ENCODE measurements around the gene GRIK5.
A peak's percentile ranks its signal among the peaks of the same experiment; 100 is the strongest.

Gene GRIK5

DNA sequence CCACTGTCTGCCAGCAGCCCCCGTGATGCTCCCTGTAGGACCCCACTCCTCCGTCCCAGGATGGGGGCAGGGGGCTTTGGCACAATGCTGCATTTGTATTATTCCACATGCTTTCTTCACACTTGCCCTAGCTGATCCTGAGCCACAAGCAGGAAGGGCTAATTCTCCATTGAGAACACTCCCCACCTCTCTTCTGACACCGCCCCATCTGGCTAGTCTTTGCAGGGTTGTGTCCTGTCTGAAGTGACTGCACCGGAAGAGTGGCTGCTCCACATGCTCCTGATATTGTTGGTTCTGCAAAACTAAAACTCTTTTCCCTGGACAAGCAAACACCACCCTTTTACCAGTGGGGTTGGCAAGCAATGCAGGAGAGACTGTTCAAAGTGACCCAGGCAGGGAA is 23.9 kb upstream of the GRIK5 start:
- DNase-seq (ENCODE audit: low read depth) = no peak

DNA sequence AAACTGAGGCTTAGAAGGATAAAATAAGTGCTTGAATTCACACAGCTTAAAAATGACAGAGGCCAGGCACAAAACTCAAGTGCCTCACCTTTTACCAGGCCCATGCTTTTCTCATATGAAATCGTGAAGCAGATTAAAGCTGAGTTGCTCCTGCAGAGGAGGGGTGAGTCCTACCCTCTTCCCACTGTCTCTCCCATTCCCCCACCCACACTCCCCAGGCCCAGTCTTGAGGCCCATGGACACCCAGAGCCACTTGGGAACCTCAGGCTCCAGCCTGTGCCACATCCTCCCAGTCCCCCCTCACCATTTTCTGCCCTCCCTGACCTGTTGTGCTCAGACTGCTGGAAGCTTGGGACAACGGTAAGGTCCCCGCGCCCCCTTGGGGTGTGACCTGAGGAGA is 23.5 kb upstream of the GRIK5 start:
- DNase-seq (ENCODE audit: low read depth) = no peak

DNA sequence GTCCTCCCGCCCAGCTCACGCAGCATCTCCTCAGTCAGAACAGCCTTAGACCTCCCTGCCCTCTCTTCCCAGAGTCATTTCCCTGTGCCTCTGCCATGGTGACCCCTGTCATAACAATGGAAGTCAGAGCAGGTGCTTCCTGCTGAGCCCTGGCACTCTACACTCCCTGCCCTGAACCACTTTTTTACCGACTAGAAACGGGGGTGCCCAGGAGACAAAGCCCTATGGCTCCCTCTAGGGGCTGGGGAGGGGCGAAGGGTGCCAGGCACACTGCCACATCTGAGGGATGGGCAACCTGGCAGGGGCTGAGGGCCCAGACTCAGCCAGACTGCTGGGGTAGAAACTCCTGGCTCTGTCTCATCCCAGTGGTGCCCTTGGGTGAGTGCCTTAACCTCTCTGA is 22.3 kb upstream of the GRIK5 start:
- no peak for DNase-seq (ENCODE audit: low read depth)

DNA sequence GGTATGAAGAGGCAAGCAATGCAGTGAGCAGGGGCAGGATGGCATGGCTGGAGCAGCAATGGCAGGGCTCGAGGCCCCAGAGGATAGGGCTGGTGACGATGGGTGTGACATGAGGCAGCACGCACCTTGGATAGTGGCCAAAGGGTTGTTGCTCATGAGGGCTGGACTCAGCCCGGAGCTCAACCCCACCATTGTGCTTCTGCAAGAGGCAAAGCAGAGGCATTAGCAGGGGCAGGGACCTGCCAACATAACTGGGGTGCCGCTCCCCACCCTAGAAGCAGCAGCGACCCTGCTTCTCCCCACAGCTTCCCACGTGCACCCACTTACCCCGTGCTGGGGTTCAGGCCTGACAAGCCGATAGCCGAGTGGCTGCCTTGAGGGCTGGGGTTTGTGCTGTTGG is 21.7 kb upstream of the GRIK5 start:
- DNase-seq (ENCODE audit: low read depth) = peak; percentile 43

DNA sequence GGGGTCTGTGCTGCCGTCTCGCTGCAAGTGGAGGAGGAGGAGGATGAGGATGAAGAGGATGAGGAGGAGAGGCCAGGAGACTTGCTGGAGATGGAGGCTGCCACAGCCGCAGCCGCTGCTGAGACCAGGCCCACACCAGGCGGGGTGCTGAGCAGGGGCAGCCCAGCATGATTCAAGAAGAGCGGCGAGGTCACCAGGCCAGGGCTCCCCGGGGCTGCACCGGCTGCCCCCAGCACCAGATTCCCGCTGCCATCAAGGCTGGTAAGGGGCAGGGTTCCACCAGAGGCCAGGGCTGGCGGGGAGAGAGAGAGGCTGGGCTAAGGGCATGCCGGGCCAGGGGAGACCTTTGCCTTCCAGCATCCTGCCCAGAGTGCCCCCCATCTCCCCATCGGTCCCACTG is 21.3 kb upstream of the GRIK5 start:
- DNase-seq (ENCODE audit: low read depth) = no peak

DNA sequence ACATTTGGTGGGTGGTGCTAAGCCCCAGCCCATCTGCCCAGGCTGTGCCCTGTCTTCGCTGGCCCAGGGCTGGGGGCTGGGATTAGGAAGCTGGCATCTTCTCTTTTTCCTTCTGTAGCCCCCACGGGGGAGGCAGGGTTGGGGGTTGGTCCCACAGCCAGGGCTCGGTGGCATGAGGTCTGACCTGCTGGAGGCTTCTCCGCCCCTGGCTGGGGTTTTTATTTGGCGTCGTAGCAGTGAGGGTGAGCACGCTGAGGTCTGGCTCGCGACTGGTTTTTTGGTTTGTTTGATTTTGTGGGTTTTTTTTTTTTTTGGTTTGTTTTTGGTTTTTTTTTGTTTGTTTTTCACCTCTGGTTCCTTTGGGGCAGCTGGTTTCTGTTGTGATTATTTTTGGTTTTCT is 20.7 kb upstream of the GRIK5 start:
- DNase-seq (ENCODE audit: low read depth) = no peak

DNA sequence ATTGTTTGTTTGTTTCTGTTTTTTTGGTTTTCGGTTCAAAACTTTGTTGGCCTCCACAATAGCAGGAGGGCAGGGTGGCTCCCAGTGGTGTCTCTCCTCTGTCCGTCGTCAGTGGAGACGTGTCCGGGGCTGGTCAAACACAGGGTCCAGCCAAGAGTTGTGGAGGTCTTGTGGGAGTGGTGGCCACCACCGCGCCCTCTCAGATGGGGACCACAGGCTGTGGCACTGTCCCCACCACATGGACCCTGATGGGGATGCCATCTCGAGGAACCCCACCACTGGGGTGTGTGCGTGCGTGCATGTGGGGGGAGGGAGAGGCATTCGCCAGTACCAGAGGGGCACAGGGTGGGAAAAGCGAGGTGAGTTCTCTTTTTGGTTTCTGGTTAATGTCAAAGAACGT is 19.8 kb upstream of the GRIK5 start:
- no peak for DNase-seq (ENCODE audit: low read depth)

DNA sequence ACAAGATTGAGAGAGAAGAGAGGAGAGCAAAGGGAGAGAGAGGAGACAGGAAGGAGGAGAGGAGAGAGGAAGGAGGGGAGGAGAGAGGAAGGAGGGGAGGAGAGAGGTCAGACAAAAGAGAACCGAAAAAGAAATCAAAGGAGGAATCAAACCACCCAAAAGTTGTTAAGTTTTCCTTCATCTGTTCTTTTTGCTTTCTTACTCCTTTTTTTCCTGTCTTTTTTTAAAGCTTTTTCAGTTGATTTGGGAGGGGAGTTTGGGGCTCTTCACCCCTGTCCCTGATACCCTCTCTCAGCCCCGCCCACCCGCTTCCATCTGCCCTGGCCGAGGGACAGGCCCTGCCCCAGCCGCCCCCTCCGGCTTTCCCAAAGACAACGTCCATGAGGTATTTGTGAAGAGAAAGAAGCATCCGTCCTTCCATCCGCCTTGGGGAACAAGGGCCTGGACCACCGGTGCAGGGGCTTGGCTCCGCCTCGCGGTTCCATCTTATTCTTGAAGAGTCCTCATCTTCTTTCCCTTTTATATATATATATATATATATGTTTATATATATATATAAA is 19.3 kb upstream of the GRIK5 start:
- DNase-seq (ENCODE audit: low read depth) = no peak

DNA sequence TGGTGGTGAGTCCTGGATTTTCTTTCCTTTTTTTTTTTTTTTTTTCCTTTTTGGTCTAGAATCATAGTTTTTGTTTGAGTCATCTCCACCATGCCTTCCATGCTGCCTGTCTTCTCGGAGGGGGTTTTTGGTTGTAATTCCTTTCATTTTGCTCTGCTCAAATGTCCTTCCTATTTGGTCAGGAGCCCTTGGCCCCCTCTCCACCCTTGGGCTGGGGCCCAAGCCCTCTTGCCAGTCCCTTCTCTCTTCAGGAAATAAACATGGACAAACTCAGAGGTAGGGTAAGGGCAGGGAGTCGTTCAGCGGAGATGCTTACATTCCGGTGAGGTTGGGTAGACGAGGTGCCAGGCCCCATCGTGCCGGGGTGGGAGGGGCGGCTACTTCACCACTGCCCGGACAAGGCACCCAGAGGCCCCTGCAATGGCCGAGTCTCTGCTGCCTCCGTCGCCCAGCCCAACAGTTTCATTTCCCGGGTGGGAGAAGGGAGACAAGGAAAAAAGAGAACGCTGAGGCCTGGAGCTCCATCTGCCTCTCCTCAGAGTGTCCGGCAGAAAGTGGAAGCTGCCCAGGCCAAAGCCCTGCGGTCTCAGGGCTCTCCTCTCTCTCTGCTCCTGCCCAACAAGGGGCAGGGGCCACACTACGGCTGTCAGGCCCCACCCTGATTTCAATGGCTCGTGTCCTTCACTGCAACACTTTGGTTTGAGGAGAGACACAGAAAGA is 18.6 kb upstream of the GRIK5 start:
- peak; percentile 81 for DNase-seq (ENCODE audit: low read depth)

DNA sequence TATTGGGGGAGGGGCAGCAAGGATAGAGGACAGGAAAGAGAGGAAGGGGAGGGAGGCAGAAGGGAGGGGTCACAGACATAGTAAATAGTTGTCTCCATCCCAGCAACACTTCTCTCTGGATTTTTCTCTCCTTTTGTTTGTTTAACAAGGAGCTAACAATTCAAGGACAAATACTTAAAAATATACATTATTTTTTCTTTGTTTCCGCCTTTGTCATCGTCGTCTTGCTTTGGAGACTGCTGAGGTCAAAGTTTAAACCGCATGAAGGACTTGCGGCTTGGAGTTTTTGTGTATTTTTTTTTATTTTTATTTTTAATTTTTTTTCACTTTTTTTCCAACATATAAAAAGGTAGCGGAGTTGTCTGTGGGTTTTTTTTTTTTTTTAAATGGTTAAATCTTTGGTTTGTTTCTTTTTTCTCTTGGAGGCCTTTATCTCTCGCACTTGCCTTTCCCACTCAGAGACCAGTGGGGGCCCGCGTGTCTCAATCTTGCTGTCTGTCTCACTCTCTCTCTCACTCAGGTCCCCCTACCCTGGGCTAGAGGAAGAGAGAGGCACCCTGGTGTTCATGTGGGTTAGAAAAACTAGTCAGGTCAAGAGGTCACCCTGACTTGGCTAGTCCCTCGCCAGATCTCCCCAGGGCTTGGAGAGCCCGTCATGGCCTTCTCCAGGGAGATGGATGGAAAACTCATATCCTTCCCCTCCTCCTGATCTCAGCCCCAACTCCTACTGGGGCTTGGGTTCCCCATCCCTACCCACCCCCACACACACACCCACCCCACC is 17.0 kb upstream of the GRIK5 start:
- no peak for DNase-seq (ENCODE audit: low read depth)

DNA sequence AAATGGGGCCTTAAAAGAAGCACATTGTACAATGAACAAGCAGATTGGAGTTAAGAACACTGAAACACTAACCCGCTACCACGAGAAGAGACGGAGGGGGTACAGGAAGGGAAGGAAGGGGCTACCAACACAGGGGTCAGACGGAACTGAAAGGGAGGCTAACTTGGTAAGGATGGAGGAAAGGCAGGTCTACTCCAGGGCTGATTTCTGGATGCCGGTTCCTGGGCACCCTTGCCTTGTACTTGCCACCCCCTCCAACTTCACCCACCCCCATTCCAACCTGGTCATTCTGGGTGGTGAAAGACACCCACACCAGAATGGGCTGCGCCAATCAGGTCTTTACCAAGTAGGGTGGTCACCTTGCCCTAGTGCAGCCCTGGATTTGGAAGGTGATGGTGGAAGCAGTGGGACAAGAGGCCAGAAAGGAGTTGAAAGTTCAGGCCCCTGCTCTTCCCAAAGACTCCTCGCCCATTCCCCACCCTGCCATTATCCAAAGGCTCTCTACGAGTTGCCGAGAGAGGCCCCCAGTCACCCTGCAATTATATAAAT is 16.3 kb upstream of the GRIK5 start:
- DNase-seq (ENCODE audit: low read depth) = no peak

DNA sequence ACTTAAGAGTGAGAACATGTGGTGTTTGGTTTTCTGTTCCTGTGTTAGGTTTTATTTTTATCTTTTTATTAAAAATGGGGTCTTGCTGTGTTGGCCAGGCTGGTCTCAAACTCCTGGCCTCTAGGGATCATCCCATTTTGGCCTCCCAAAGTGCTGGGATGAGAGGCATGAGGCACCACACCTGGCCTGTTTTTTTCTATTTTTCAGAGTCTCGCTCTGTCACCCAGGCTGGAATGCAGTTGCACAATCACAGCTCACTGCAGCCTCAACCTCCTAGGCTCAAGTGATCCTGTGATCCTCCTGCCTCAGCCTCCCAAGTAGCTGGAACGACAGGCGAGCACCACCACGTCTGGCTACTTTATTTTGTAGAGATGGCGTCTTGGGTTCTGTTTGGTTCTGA is 13.5 kb upstream of the GRIK5 start:
- no peak for DNase-seq (ENCODE audit: low read depth)

DNA sequence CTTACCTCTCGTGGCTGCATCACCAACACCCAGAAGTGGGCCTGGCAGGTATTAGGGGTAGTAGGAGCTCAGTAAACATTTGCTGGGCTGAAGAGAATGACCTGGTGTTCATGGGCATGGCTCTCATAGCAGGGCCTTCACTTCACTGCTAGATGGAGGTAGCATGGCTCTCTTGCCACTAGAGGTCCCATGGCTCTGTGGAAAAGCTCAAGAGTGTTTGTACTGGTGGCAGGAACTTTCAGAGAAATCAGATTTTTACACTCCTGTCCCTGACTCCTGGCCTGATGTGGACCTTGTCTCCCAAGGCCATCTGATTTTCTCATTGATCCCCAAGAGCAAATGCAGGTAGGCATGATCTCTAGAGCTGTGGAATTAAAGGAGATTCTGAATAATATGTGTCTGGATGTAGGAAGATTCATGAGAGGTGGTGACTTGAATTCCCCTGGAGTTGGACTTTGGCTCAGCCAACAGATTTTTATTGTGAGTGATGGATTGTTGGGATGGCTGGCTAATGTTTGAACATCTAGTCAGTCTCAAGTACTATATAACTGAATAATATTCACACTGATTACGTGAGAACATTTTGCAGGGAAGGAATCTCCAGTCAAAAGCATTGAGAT is 11.7 kb upstream of the GRIK5 start:
- peak; percentile 70 for DNase-seq (ENCODE audit: low read depth)

DNA sequence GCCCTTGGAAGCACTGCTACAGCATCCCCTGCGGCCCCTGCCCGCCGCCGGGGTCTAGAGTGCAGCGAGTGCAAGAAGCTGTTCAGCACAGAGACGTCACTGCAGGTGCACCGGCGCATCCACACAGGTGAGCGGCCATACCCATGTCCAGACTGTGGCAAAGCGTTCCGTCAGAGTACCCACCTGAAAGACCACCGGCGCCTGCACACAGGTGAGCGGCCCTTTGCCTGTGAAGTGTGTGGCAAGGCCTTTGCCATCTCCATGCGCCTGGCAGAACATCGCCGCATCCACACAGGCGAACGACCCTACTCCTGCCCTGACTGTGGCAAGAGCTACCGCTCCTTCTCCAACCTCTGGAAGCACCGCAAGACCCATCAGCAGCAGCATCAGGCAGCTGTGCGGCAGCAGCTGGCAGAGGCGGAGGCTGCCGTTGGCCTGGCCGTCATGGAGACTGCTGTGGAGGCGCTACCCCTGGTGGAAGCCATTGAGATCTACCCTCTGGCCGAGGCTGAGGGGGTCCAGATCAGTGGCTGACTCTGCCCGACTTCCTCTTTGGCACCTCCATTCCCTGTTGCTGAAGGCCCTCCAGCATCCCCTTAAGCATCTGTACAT is 10.9 kb upstream of the GRIK5 start:
- DNase-seq (ENCODE audit: low read depth) = no peak

DNA sequence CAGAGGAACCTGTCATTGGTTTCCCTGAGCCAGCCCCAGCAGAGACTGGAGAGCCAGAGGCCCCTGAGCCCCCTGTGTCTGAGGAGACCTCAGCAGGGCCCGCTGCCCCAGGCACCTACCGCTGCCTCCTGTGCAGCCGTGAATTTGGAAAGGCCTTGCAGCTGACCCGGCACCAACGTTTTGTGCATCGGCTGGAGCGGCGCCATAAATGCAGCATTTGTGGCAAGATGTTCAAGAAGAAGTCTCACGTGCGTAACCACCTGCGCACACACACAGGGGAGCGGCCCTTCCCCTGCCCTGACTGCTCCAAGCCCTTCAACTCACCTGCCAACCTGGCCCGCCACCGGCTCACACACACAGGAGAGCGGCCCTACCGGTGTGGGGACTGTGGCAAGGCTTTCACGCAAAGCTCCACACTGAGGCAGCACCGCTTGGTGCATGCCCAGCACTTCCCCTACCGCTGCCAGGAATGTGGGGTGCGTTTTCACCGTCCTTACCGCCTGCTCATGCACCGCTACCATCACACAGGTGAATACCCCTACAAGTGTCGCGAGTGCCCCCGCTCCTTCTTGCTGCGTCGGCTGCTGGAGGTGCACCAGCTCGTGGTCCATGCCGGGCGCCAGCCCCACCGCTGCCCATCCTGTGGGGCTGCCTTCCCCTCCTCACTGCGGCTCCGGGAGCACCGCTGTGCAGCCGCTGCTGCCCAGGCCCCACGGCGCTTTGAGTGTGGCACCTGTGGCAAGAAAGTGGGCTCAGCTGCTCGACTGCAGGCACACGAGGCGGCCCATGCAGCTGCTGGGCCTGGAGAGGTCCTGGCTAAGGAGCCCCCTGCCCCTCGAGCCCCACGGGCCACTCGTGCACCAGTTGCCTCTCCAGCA is 10.1 kb upstream of the GRIK5 start:
- no peak for DNase-seq (ENCODE audit: low read depth)

DNA sequence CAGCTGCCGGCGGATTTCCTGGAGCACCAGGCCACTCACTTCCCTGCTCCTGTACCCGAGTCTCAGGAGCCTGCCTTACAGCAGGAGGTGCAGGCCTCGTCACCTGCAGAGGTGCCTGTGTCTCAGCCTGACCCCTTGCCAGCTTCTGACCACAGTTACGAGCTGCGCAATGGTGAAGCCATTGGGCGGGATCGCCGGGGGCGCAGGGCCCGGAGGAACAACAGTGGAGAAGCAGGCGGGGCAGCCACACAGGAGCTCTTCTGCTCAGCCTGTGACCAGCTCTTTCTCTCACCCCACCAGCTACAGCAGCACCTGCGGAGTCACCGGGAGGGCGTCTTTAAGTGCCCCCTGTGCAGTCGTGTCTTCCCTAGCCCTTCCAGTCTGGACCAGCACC is 9.3 kb upstream of the GRIK5 start:
- DNase-seq (ENCODE audit: low read depth) = no peak

DNA sequence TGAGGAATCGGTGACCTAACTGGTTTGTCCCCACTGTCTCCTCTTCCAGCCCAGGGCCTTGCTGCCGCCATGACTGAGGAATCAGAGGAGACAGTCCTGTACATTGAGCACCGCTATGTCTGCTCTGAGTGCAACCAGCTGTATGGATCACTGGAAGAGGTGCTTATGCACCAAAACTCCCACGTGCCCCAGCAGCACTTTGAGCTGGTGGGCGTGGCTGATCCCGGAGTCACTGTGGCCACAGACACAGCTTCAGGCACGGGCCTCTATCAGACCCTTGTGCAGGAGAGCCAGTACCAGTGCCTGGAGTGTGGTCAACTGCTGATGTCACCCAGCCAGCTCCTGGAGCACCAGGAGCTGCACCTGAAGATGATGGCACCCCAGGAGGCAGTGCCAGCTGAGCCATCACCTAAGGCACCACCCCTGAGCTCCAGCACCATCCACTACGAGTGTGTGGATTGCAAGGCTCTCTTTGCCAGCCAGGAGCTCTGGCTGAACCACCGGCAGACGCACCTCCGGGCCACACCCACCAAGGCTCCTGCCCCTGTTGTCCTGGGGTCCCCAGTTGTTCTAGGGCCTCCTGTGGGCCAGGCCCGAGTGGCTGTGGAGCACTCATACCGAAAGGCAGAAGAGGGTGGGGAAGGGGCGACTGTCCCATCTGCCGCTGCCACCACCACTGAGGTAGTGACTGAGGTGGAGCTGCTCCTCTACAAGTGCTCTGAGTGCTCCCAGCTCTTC is 8.7 kb upstream of the GRIK5 start:
- DNase-seq (ENCODE audit: low read depth) = no peak

DNA sequence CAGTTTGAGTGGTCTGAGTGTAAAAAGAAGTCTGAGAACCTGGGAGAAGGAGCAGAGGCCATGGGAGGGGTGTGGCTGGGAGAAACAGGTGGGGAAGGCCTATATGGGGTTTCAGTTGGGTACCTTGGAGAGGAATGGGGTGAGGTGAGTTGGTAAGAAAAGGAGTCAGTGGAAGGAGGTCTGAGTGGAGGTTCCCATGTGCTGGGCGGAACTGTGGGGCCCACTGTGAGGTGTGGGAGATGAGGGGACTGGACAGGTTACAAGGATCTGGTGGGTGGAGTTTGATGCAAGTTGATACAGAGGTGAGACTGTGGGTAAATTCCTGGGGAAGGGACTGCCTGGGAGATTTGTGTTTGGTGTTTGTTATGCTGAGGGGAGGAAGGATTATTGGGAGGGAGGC is 8.1 kb upstream of the GRIK5 start:
- DNase-seq (ENCODE audit: low read depth) = no peak

DNA sequence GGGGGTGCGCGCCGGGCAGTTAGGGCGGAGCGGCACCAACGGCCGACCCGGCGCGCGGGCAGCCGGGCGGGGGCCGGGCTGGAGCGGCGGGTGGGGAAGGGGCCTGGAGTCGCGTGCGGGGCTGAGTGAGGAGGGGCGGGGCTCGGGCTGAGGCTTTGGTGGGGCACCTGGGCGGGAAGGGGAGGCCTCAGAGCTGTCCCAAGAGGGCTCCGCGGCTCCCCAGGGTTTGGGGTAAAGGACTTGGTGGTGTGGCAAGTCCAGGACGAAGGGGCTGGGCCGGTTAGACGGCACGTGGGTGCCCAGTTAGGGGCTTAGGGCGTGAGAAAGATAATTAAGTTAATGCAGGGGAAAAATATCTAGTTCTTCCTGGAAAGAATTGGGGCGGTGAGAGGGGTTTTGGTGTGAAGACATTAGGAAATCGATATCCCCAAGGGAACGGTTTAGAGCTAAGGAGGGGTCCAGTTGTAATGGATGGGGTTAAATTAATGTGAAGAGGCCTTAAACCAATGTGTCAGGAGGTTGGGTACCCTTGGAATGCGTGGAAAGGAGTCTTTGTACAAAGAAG is 6.5 kb upstream of the GRIK5 start:
- no peak for DNase-seq (ENCODE audit: low read depth)

Measured in ELR (cell line).